NCI-H1436 treated with DMSO at 0.1 percent for 48 hours (cell line): ENCODE results near the gene PAPOLB.
"Not testable (repeated sequence)": the region's sequence is repeated elsewhere in the genome, so short reads cannot be mapped to it uniquely, and the experiment has no call there.

Experiments
- DNase-seq: peaks from one replicate; lab custom pipeline; 2025; lab: John Stamatoyannopoulos, UW

The PAPOLB gene

DNA sequence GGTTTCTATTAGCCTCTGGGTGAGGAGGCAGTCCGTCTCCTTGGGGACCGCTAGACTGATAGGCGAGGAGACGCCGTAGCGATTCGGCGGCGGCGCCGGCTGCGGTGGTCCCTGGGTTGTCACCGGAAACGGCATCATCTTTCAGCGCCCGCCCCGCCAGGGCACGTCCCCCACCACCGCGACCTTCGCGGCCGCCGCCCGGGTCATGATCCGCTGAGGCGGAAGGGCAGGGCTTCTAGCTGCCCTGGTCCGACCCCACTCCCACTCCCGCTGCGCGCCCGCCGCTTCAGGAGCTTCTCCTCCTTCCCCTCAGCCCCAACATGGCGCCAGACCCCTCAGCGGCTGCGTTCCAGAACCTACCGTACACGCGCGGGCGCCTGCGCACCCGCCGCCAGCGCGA, at the start of gene PAPOLB:
PAPOLB (minus strand) TSS at position 358 of the 400 bp plus-strand sequence; CDS start at position 138, 220 bp downstream.
- no peak for DNase-seq

- DNase-seq = no peak
These were observed 49.4 kb upstream of the PAPOLB start for GRCh38 chr7:4911111-4911828.

DNA sequence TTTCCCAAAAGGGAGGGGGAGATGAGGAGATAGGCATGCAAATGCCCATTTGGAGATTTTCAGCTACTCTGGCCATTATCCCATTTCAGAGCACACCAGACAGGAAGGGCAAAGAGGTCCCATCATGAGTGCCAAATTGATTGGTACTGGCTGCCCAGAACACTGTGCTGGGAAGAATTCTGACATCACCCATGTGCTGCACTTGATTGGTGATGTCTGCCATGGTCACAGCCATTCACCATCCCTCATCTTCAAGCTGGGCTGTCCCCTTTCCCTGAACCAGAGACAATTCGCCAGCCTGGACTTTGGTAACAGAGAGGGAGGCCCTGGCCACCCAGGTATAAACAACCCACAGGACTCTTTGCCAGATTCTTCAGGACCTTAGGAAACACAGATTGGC, 44.9 kb upstream of the PAPOLB start:
- no peak for DNase-seq

DNA sequence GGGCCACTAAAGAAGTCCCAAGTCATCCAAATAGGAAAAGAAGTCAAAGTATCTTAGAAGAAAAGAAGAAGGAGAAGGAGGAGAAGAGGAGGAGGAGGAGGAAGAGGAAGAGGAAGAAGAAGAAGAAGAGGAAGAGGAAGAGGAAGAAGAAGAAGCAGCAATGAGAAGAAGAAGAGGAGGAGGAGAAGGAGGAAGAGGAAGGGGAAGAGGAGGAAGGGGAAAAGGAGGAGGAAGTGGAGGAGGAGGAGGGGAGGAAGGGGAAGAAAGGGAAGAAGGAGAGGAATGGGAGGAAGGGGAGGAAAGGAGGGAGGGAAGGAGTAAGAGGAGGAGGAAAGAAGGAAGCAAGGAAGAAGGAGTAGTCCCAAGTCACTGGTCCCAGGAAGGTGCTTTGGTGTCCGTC, 43.3 kb upstream of the PAPOLB start:
- DNase-seq = no peak

GRCh38 chr7:4904346-4904745, 42.5 kb upstream of the PAPOLB start:
- no peak for DNase-seq

DNA sequence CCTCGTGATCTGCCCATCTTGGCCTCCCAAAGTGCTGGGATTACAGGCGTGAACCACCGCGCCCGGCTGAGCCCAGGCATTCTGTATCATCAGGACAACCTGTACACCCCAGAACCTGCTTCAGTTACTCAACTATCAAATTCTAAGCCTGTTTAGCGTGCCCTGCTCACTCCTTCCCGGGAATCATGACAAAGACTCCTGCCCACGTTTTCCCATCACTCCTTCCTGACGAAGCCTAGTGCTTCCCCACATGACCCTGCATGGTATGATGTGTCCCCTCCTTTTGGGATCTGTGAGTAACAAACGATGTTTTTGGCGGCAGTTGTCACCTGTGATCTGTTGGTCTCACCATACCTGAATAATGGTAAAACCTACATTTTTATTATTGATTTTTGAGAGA, 33.9 kb upstream of the PAPOLB start:
- DNase-seq = no peak

DNA sequence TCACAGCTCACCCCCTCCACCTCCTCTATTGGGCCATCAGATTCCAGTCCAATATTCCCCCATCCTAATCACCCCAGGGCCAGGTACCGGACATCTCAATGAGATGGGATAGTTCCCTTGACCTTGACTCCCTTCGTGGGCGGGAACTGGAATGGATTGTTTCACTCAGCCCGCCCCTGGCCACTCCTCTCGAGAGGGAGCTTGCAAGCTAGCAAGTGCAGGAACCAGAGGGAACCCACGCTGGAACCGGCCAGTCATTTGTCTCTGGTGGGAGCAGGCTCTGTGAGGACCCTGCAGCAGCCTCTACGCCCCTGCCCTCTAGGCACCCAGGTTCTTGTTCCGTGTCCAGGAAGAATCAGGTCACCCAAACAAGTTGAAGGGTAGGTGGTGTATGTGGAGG, 32.7 kb upstream of the PAPOLB start:
- DNase-seq = no peak

- no peak for DNase-seq
These were observed 32.2 kb upstream of the PAPOLB start for GRCh38 chr7:4893929-4894475.

DNA sequence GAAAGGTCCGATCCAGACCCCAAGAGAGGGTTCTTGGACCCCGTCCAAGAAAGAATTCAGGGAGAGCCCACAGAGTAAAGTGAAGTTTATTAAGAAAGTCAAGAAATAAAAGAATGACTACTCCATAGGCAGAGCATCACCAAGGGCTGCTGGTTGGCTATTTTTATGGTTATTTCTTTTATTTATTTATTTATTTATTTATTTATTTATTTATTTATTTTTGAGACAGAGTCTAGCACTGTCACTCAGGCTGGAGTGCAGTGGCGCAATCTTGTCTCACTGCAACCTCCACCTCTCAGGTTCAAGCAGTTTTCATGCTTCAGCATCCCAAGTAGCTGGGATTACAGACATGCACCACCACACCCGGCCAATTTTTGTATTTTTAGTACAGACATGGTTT, 31.4 kb upstream of the PAPOLB start:
- not testable (repeated sequence) for DNase-seq

DNA sequence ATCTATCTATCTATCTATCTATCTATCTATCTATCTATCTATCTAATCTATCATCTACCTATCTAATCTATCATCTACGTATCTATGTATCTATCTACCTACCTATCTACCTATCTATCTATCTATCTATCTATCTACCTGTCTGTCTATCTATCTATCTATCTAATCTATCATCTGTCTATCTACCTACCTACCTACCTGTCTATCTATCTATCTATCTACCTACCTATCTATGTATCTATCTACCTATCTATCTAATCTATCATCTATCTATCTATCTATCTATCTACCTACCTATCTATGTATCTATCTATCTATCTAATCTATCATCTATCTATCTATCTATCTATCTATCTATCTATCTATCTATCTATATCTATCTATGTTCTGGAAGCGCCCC, 29.7 kb upstream of the PAPOLB start:
- DNase-seq = not testable (repeated sequence)

GRCh38 chr7:4889682-4890081, 27.9 kb upstream of the PAPOLB start:
- DNase-seq = no peak

DNA sequence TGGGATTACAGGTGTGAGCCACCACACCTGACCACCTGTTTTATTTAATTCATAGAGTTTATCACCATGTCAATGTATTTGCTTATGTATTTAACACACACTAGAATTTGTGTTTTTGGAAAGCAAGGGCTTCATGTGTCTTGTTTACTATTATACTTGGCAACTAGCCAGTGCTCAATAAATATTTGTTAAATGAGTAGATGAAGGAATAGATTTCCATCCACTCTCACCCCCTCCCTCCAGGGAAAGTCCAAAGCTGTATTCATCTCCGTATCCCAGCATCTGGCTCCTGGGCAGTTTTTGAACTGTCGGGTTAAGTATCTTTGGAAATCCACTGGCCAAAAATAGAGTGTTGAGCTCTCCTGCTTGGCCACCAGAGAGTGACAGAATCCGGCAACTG, 26.3 kb upstream of the PAPOLB start:
- no peak for DNase-seq

DNA sequence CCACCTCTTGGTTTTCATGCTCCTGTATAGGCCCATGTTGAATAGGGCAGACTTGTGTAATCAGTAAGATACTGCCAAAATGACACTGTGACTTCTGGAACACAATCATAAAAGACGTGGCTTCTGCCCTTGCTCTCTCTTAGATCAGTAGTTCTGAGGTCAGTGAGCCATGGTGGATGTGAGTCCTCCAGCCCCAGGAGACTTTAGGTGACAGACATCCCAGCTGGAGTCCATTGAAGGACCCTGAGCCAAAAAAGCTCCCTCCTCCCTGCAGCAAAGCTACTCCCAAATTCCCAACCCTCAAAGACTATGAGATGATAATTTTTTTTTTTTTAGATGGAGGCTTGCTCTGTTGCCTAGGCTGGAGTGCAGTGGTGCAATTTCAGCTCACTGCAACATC, 24.8 kb upstream of the PAPOLB start:
- no peak for DNase-seq

DNA sequence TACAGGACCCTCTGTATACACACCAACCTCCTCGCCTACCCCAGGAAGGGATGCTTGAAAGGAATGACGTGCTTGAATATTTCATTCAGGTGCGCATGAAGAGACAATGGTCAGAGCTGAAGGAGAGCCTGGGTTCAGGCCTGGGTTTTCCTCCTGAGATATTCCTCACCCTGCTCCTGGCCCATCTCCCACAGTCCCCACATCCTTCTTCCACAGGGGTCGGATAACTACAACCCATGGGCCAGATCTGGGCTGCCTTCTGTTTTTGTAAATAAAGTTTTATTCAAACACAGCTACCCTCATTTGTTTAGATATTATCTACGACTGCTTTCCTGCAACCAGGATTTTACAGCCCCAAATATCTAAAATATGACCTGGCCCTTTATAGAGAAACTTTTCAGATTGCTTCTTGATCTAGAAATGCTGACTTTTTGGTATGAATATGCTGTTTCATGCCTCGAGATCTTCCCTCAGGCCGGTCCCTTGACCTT, 23.5 kb upstream of the PAPOLB start:
- no peak for DNase-seq

DNA sequence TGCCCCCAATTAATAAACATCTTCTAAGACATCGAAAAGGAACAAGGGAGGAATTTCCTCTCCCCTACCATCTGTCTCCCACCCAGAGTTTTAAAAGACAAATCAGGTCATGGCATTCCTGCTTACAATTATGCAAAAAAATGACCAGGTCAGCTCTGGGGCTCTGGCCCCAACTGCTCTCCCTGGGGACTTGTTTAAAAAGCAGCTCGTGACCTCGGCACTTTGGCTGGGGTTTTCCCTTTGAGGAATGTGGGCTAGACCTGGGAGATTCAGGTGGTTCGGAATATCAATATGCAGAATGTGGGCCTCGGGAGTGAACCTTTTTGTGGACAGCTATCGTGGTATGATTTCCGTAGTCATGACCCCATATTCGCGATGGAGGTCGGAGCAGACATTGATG, 22.3 kb upstream of the PAPOLB start:
- no peak for DNase-seq

DNA sequence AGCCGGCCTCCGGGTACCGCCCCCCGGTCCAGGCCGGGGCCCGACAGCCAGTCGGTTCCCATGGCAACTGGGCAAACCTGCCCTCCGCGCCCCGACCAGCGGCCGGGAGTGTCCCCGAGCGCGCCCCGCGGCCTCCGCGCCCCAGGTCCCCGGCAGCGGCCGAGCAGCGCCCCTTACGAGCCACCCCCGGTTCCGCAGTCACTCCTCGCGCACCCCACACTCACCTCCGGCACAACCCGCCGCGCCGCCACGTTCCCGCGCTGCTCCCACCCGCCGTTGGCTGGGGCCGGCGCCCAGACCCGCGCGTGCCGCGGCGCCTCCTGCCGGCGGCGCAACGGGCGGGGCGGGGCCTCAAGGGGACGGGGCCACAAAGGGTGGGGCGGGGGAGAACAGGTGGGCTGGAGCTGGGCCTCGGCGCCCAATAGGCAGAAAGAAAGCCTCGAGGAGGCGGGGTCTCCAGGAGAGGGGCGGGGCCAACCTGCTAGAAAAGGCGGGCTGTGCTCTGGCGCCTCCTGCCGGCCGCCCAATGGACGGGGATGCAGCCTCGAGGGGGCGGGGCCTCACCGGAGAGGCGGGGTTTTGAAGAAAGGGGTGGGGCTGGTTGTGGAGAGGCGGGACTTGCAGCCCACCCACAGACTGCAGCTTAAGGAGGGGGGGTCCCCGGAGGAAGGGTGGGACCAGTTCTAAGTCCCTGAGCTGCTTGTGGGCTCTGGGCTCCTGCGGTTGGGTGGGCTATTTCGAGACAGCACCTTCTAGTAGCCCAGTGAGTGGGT, 21.7 kb upstream of the PAPOLB start, which contains the start of gene RADIL:
RADIL (minus strand) TSS at position 345 of the 773 bp plus-strand sequence. CDS start 5,577 bp downstream, outside the sequence.
- DNase-seq = peak; percentile 71

DNA sequence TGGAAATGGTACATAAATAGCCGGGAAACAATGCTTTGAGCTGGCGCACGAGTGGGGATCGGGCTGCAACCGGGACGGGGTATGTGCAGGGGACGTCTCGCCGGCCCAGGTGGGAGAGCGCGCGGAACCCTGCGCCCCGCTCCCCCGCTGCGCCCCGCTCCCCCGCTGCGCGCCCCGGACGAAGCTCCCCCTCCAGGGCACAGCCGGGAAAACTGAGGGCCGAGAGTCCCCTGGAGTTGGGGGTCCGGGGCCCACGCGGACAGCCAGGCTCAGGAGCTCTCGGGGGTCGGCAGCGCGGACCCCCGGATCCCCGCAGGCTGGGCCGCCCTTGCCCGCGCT, 21.2 kb upstream of the PAPOLB start:
- DNase-seq = no peak

DNA sequence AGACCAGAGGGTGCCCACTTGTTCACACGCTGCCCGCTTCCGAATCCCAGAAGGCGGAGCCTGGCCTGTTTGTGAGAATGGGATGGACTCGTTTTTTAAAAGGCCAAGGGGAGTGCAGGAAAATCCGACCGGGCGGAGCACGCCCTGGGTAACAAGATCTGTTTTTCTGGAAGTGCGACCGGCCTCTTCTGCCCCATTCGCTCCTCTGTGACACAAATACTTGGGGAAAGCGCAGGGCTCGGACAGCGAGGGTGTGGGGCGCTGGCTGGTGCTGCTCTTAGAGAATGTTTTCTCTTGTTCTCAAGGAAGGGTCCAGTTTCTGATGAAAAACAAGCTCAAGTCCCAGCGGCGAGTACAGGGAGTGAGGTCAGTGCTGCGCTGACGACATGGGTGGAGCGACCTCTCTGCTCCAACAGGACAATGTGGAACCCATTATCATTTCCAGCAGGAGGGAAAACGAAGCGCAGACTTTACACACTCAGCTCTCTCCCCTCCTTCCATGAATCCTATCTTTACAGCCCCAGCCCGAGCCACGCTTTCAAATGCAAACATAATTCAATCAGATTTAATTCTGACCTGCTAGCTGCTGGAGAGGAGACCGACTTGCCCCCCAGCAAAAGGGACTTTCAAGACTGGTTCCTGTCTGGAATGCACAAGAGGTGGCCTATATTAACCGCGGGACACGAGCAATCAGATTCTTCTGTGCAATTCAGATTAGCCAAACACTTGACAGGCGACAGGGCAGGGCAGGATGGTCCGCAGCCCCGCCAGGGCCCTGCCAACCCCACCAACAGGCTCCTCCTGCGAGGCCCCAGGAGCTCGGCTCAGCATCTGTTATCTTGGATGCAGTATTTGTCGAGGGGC, 20.6 kb upstream of the PAPOLB start:
- no peak for DNase-seq

GRCh38 chr7:4880218-4880617, 18.4 kb upstream of the PAPOLB start:
- DNase-seq = no peak

- DNase-seq = no peak
These were observed 17.7 kb upstream of the PAPOLB start for GRCh38 chr7:4879396-4880081.
